Measurements from ENCODE around the gene GPR176. TPM values are rescaled to one million over a fixed set of nuclear protein-coding genes. Genes with fewer than 3 reads are reported as not detected.
"Not testable (repeated sequence)": the region's sequence is repeated elsewhere in the genome, so short reads cannot be mapped to it uniquely, and the experiment has no call there.

GPR176 gene
- total RNA-seq, 1 donor from 2014 or later = 4.2 TPM

DNA sequence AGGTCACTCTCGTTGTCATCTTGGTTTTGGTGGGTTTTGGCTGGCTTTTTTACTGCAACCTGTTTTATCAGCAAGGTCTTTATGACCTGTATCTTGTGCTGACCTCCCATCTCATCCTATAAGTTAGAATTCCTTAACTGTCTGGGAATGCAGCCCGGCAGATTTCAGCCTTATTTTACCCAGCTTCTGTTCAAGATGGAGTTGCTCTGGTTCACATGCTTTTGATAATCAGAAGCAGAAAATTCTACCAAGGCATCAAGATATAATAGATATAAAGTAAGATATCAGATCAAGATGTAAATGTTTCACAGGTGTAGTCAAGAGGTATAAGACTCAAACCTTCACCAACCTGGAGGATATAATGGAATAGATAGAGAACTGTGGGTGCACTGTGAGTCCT lies 16.0 kb downstream of the GPR176 start:
- no peaks in the 10 kb centered on the region for H3K36me3 Mint-ChIP-seq (ENCODE audit: low read depth)
- no peak overlapping the region for H3K4me3 Mint-ChIP-seq
- no peaks in the 10 kb centered on the region for H3K9me3 Mint-ChIP-seq
- H3K27ac Mint-ChIP-seq (ENCODE audit: unreplicated experiment) = no peak overlapping the region
- H3K4me1 Mint-ChIP-seq = peaks cover 15% of the 10 kb centered on the region
- TF ChIP-seq, protein P1, sequence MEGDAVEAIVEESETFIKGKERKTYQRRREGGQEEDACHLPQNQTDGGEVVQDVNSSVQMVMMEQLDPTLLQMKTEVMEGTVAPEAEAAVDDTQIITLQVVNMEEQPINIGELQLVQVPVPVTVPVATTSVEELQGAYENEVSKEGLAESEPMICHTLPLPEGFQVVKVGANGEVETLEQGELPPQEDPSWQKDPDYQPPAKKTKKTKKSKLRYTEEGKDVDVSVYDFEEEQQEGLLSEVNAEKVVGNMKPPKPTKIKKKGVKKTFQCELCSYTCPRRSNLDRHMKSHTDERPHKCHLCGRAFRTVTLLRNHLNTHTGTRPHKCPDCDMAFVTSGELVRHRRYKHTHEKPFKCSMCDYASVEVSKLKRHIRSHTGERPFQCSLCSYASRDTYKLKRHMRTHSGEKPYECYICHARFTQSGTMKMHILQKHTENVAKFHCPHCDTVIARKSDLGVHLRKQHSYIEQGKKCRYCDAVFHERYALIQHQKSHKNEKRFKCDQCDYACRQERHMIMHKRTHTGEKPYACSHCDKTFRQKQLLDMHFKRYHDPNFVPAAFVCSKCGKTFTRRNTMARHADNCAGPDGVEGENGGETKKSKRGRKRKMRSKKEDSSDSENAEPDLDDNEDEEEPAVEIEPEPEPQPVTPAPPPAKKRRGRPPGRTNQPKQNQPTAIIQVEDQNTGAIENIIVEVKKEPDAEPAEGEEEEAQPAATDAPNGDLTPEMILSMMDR (conservative IDR thresholded peaks at IDR 0.05) = no peak
- no peak for DNase-seq (ENCODE audit: low read depth, low spot score)
- H3K27me3 Mint-ChIP-seq (ENCODE audit: low read depth) = no peaks in the 10 kb centered on the region

DNA sequence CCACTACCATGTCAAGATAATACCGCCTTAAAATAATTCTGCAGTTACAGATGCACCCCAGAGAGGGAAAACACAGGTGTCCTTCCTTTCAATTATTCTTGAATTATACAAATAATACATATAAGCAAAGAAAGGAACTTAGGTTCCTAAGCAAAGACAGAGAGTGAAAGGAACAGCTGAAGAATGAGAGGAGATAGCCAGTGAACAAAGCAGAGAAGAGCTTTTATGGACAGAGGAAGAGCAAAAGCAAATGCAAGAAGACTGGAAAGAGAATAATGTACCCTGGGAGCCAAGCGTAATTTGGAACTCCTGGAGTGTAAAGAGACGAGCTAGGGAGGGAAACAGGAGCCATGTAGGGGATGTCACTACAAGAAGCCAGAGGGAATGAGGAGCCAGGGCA lies 21.7 kb downstream of the GPR176 start:
- Mint-ChIP-seq H3K4me3 (no peak overlapping the region), H3K36me3 (ENCODE audit: low read depth) (no peaks in the 10 kb centered on the region), H3K4me1 (peaks cover 5% of the 10 kb centered on the region), H3K27ac (ENCODE audit: unreplicated experiment) (no peak overlapping the region), H3K9me3 (peaks cover 3% of the 10 kb centered on the region), H3K27me3 (ENCODE audit: low read depth) (peaks cover 3% of the 10 kb centered on the region)
- no peak for DNase-seq (ENCODE audit: low read depth, low spot score)
- TF ChIP-seq, protein P1 (conservative IDR thresholded peaks at IDR 0.05) = no peak

DNA sequence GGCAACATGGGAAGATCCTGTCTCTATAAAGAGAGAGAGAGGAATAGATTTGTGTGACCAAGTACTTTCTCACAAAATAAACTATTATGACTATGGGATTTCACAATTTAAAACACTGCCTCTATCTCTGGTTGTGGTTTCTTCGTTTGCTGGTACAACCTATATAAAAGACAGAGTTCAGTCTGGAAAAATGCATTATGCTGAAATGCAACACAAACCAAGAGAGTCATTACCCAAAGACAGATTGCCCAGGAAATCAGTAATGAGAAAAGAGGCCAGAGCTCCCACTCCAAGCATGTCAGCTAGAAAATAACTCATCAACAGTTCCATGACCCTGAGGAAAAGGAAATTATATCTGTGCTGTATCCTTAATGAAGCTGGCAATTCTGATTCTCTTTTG lies 23.2 kb downstream of the GPR176 start:
- Mint-ChIP-seq H3K27ac (ENCODE audit: unreplicated experiment) (no peak overlapping the region), H3K9me3 (peaks cover 3% of the 10 kb centered on the region), H3K27me3 (ENCODE audit: low read depth) (peaks cover 3% of the 10 kb centered on the region), H3K4me3 (no peak overlapping the region), H3K4me1 (peaks cover 5% of the 10 kb centered on the region), H3K36me3 (ENCODE audit: low read depth) (no peaks in the 10 kb centered on the region)
- TF ChIP-seq, protein P1 (conservative IDR thresholded peaks at IDR 0.05) = no peak
- DNase-seq (ENCODE audit: low read depth, low spot score) = no peak

DNA sequence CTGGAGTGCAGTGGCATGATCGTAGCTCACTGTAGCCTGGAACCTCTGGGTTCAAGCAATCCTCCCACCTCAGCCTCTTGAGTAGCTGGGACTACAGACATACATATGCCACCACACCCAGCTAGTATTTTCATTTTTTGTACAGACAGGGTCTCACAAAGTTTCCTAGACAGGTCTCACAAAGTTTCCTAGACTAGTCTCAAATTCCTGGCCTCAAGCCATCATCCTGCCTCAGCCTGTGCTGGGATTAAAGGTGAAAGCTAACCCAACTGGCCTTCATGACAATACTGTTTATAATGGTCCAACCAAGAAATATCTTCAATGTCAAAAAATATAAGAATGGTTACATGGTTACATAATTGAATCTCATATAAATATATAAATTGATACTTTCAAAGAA lies 24.0 kb downstream of the GPR176 start:
- TF ChIP-seq, protein P1 (conservative IDR thresholded peaks at IDR 0.05) = no peak
- H3K4me1 Mint-ChIP-seq = peaks cover 5% of the 10 kb centered on the region

DNA sequence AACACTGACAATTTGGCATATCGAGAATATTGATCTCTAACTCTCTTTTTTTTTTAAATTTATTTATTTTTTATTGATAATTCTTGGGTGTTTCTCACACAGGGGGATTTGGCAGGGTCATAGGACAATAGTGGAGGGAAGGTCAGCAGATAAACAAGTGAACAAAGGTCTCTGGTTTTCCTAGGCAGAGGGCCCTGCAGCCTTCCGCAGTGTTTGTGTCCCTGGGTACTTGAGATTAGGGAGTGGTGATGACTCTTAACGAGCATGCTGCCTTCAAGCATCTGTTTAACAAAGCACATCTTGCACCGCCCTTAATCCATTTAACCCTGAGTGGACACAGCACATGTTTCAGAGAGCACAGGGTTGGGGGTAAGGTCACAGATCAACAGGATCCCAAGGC lies 27.0 kb downstream of the GPR176 start:
- H3K4me3 Mint-ChIP-seq, H3K4me1 Mint-ChIP-seq: not testable (repeated sequence)

More for the DNA sequence above, 24.0 kb downstream of the GPR176 start:
- Mint-ChIP-seq H3K27me3 (ENCODE audit: low read depth) (peaks cover 3% of the 10 kb centered on the region), H3K36me3 (ENCODE audit: low read depth) (no peaks in the 10 kb centered on the region), H3K9me3 (peaks cover 3% of the 10 kb centered on the region), H3K4me3 (no peak overlapping the region), H3K27ac (ENCODE audit: unreplicated experiment) (no peak overlapping the region)
- DNase-seq (ENCODE audit: low read depth, low spot score) = no peak

DNA sequence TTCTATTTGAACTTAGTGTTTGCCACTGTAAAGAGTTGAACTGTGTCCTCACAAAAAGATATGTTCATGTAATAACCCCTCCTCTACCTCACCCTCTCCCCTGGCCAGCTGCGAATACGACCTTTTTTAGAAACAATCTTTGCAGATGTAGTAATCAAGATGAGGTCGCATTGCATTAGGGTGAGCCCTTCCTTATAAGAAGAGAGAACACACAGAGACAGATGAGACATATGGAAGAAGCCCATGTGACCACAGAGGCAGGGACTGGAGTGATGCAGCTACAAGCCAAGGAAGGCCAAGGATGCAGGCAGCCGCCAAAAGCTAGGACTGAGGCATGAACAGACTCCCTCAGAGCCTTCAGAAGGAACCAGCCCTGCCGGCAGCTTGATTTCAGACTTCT lies 27.6 kb downstream of the GPR176 start:
- Mint-ChIP-seq H3K9me3 (peaks cover 3% of the 10 kb centered on the region), H3K27ac (ENCODE audit: unreplicated experiment) (no peak overlapping the region), H3K36me3 (ENCODE audit: low read depth) (no peaks in the 10 kb centered on the region), H3K4me1 (no peaks in the 10 kb centered on the region), H3K27me3 (ENCODE audit: low read depth) (no peaks in the 10 kb centered on the region), H3K4me3 (no peak overlapping the region)
- TF ChIP-seq, protein P1 (conservative IDR thresholded peaks at IDR 0.05) = no peak
- DNase-seq (ENCODE audit: low read depth, low spot score) = no peak

More for the DNA sequence above, 27.0 kb downstream of the GPR176 start:
- H3K9me3 Mint-ChIP-seq; H3K36me3 Mint-ChIP-seq (ENCODE audit: low read depth); H3K27ac Mint-ChIP-seq (ENCODE audit: unreplicated experiment); DNase-seq (ENCODE audit: low read depth, low spot score); H3K27me3 Mint-ChIP-seq (ENCODE audit: low read depth): not testable (repeated sequence)

All from neural crest cell (in vitro differentiated cells).